CD4-positive, alpha-beta T cell treated with Interleukin-2 at 100 ng/mL for 4 hours (primary cell): ENCODE results near the gene SYNDIG1.

ENCODE experiments used
- DNase-seq: peaks from one replicate; pipeline ENCODE4 v3.0.0-alpha.2; 2020; ENCODE audit warnings: low spot score

The SYNDIG1 gene

DNA sequence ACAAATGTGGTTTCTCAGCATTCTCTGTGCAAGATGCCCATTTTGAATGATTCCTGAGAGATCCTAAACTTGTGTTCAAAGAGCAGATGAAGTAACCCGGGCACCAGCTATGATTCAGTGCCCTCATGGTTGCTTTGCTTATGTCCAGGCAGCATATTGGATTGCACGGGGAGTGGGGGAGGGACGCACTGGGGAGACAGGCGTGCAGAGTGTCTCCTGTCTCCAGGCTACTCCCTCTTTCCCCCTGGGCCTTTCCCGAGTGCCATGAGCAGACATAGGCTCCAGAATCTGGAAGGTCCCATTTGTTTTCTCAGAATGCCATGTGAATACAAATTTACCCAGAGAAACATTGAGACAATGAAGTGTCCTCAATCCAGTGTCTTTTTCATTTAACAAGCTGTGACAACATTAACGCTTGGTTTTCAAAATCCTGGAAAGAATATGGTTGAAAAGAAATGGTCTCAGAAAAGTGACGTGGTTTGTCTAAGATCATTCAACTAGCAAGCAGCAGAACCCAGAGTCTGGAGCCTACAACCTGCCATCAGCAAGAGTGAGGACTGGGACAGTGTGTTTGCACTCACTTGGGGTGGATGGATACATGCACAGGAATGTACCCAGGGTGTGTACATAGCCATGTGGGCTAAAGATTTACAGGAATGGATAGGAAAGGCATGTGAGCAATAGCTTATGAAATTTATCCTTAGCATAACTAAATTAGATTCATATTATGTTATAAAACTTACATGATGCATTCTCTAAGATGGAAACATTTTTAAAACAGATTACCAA, 4.2 kb downstream of the SYNDIG1 start:
- no peak for DNase-seq

DNA sequence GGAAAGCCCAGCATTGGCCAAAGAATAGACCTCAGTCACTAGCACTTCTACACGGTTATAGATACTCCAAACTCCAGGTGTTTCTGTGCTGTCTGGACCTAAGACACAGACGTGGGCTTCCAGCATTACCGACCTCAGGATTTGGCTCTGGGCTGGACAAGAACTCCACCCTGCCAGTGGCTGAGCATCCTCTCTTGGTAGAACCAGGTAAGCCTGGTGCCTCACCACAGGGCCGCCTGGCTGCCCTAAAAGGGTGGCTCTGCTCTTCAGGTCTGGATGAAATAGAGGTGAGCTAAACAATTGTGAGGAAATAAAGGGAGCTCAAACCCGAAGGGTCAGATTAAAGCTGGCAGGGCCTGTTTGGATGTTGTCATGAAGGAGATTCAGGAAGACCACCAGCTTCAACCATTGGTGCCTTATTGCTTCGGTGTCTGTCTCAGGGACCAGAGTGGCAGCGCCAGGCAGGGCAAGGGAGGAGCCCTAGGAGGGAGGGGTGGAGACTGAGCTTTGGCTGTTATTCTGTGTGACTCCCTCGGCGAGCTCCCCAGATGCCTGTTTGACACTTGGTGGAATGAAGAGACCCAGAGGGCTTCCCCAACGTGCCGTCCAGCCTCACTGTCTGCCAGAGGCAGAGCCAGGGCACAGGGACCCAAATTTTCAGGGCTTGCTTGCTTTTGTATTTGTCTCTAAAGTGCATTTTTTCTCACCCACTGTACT, 8.6 kb downstream of the SYNDIG1 start:
- no peak for DNase-seq

DNA sequence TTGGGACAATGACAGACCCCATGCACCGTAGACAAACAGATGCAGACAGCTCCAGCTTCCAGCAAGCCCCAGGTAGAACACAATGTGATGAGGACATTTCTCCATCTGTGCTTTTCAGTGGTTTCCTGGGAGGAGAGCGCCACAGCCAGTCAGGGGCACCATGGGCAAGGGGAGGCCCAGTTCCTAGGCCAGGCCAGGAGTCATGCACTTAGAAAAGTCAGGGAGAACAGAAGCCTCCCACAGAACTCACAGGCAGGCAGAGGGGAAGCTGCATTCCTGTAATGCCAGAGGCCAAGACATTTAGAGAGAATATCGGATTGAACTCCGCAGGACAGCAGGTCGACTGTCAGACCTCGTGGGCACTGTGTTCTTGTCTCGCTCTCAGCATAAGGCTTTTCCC, 9.2 kb downstream of the SYNDIG1 start:
- DNase-seq, result no peak

DNA sequence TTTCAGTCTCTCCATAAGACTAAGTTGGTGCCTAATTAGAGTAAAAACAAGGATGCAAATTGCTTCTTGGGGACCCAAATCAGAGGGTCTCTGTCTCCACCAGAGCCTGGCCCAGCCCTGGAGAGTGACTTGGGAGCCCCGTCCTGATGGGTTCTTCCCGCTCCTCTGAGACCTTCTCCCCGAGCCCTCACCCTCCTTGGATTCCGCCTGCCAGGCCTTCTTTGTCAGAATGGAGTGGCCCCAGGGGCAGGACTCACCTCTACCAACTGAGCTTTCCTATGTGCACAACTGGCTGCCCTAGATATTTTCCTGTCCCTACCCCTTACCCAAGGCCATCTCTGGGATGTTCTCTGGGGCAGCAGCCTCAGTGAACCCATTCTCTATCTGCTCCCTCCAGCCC, 9.7 kb downstream of the SYNDIG1 start:
- no peak for DNase-seq

DNA sequence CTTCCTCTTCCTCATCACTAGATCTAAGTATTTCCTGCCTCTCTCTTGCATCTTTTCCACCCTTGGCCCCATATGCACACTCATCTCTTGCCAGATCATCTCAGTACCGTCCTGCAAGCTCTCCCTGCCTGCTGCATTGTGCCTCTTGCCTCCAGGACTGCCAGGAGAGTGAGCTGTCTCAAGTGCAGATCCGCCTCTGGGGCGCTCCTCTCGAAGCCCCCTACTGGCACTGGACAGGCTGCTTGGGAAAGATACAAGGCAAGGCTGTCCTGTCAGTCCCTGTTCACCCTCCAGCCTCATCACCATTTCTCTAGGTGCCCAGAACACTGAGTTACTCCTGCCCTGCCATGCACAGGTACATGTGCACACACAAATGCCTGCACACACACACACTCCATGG, 10.2 kb downstream of the SYNDIG1 start:
- no peak for DNase-seq

DNA sequence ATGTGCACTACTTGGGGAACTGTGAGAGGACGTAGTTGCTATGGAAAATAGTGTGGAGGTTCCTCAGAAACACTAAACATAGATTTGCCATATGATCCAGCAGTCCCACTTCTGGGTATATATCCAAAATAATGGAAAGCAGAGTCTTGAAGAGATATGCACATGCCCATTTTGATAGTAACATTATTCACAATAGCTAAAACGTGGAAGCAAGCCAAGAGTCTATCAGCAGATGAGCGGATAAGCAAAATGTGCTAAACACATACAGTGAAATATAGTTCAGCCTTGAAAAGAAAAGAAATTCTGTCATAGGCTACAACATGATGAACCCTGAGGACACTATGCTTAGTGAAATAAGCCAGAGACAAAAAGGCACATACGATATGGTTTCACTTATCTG, 11.1 kb downstream of the SYNDIG1 start:
- DNase-seq, result no peak

DNA sequence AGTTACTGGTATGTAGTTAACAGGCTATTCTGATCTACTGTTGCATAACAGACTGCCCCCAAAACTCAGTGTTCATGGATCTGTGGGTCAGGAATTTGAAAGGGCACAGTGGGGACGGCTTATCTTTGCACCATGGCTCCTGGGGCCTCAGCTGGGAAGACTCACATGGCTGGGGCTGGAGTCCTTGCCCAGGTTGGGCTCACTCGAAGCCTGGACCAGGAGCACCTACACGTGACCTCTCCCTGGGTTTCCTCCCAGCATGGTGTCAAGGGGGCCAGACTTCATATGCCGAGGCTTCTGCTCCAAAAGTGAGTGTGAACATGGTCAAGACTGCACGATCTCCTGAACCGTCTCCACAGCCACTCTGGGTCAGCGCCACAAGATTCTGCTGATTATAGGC, 11.7 kb downstream of the SYNDIG1 start:
- no peak for DNase-seq

DNA sequence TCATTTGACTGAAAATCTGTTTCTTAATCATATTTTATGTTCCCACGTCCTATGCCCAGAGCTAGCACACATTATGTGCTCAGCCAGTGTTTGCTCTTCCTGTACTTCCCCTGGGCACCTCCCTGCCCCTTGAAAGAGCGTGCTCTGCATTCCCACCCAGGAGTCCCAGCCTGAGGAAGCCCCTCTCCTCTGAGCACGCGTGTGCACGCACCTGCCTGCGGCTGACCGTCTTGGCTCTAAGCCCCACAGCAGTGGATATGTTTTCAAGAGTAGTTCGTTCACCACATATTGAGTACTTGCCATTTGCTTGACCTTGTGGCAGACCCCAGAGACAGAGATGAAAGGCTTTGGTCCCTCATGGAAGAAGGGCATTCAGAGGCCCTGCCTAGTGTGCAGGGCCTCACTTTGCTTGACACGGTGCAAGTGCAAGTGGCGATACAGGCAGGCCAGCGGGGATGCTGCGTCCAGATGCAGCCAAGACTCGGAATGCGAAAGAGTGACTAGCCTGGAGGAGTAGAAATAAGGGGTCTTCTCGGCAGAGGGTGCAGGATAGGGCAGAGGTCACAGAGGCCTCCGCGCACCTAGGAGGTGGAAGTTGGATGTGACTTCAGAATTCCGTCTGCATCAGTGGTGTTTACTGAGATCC, 14.1 kb downstream of the SYNDIG1 start:
- no peak for DNase-seq

DNA sequence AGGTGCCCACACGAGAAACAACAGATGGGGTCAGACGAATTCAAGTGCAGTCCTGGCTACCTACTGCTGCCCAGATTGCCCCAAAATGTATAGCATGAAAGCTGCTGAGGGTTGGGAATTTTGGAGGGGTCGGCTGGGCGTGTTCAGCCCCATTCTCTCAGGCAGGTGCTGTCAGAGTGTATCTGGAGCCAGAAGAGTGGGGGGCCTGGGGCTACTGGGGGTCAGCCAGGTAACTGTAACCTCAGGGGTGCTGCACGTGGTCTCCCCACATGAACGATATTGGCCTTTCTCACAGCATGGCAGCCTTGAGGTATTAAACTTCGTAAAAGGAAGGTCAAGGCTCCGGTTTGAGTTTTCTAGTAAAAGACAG, 14.6 kb downstream of the SYNDIG1 start:
- DNase-seq, result no peak

DNA sequence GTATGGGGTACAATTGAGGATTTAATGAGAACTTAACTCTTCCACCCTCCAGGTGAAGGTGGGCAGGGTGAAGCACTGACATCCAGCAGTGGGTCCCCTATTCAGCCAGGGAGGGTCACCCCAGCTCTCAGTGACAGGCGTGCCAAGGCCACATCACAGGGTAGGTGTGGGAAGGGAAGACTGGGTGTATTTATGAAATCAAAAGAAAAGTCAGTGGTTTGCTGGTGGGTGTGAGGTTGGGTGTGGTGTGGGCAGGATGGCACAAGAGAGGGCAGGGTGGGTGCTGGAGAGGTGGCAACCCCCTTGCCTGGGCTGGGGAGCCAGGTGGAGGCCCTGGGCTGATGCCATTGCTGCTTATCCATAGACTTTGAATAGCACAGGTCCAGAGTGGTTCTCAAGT, 16.6 kb downstream of the SYNDIG1 start:
- no peak for DNase-seq

DNA sequence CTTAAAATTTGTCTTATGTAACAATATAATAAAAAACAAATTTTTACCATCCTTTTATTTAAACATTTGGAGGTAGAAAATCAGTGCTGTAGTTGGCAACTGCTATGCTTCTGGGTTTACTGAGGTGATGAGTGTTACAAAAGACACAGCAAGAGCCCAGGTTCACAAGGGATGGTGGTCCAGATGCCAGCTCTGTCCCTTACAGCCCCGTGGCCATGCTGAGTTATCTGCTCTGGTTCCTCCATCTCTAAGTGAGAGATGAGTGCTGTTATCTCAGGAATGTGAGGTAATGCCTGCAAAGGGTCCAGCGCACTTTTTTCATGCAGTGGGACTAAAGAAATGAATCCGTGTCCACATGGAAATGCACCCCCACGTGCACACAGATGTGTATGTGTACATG, 17.8 kb downstream of the SYNDIG1 start:
- DNase-seq, result no peak

DNA sequence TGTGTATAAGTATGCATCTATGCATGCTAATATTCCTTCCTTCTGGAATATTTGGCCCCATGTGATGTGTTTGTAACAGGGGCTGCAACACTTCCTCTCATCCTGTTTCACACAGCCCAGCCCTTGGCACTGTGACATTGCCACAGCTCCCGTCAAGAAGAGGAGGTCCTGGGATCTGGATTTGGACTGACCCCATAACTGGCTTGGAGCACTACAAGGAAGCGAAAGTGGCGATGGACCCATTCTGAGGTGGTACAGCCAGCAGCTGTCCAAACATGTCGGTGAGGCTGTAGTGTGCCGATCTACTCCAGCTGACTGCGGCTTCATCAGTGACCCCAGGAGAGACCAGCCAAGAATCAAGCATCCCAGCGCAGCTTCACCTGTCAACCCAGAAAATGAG, 18.2 kb downstream of the SYNDIG1 start:
- no peak for DNase-seq

DNA sequence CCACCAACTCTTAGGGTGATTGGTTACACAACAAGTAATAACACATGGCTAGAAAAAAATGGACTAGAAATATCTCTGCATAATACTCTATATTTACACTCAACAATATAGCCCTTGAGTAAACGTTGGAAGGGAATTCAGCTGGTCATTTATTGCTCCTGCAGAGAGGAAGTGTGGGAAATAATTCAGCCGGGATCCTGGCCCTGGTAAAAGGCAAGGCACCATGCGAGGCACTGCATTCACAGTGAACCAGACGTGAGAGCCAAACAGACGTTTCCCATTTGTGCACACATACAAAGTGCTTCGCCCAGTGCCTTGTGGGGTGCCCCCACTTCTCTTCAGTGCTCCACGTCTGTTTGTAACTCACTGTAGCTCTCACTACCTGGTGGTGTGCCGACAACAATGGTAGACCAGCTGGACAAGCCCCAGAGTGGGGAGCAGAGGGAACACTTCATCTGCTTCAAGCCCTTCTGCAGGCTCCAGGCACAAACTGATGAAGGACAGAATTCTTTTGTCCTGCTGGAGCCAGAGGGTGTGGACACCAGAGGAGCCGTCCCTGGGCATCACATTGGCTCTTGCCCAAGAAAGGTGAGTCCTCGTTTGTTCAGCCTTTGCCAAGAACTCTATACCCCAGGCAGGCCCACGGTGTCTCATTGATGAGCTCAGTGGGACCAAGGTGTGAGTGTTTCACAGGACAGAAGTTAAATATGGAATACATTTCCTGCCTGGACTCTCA, 18.8 kb downstream of the SYNDIG1 start:
- no peak for DNase-seq

DNA sequence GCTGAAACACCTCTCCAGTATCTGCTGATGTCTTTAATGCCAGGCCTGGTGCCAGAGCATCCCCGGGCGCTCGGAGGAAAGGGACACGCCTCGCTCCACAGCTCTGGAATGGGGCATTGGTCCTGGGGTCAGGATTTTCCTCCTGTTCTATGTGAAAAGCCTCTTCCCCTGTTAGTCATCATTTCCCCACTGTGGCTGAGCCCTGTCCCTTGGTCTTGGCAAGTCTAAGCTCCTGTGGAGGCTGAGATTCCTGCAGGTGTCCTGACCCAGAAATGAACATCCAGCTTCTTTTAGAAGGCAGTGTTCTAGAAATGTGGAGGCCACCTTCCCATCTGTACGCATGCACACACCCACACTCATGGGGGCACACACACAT, 19.4 kb downstream of the SYNDIG1 start:
- no peak for DNase-seq

DNA sequence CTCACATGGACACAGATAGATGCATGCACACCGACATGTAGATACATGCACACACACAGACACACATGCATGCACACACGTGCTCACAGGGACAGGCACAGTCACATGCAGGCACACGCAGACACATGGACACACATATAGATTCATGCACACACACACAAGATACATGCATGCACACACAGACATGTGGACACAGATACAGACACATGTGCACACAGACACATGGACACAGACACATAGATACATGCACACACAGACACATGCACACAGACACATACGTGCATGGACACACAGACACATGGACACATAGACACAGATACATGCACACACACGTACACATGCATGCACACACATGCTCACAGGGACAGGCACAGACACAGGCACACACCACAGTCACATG, 19.8 kb downstream of the SYNDIG1 start:
- DNase-seq, result no peak

DNA sequence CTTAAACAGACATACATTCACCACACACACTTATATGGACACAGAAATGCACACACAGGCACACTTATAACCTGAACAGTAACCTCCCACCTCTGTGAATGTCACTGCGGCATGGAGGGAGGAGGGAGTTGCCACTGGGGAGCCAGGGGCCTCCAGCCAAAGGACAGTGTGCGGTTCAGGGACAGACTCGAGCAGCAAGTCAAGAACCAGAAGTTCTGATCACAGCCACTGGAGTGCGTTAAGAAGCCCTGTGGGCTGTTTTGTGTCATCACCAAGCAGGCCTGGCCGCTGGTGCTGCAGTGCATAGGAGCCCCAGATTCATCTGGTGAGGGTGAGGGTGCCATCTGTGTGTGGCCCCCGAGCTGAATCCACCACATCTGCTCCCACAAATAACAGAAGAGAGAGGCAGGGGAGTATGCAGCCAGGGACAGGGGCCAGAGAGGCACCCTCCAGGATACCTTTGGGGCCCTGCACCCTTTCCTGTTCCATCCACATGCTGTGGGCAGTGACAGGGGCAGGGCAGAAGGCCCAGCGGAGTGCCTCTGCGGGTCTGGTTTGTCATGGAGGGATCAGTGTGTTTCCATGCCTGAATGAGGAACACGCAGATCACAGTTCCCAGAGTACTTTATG, 20.3 kb downstream of the SYNDIG1 start:
- no peak for DNase-seq

DNA sequence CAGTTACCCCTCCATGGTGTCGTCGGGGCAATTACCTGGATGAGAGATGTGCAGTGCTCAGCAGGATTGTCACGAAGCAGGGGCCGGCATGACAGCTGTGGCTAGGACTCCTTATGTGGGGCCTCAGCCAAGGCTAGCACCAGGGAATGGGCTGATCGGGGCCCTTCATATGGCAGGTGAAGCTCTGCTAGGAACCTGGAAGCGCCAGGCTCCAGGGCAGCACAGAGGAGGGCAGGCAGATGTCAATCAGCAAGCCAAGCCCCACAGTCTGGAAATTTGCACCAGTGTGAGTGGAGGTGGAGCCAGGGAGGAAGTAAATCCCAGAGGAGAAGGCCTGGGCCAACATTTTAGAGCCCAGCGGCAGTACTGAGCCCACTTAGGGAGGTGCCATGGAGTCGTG, 21.2 kb downstream of the SYNDIG1 start:
- DNase-seq, result no peak

DNA sequence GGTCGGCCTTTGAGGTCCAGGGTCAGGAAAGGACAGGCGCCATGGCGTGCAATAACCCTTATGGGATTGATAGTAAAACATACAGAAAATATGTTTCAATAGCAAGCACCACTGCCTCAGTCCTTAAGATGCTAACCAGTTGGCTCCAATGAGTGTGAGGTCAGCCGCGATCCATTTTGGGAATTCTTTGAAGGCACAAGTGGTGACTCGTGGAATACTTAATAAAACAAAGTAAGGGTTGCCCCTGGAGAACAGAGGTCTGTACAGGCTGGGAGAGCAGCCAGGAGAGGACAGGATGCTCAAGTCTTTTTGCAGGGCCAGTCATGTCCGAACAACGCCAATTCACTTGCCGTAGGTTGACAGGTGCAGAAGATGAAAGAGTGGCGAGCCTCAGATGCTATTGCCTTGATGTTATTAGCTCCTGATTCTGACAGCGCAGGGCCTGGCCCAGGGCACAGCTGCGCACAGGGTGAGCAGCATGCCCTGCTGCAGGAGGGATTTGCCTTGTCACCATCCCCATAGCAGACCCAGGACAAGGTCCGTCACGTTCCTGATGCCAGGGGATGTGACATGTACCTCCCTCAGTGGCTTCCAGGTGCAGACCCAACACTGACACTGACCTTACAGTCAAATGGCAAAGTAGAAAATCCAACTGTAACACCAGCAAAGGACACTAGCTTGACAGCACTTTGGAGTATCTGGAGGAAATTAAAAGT, 21.8 kb downstream of the SYNDIG1 start:
- no peak for DNase-seq

DNA sequence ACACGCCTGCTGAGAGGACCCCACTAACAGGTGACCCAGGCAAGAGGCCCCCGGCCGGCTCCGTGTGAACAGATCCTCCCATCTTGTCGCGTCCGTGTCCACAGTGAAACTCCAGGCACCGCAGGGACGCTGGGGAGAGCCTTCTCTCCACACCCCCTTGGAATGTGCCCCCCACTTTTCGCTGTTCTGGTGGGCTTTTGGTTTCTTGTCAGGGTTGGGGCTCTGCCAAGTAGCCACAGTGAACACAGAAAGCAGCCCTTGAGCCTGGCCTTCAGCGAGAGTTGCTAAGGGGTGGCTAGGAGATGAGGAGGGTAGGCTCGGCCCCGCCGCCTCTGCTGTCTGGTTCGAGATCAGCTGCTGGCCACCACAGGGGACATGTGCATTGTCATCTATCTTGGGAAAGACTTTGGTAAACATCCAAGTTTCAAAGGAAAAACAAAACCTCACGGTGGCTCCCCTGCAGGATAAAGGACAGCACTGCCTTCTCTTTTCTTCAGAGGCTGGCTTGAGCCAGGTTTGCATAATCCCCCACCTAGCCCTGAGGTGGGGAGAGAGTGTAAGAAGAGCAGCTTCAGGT, 22.7 kb downstream of the SYNDIG1 start:
- no peak for DNase-seq

DNA sequence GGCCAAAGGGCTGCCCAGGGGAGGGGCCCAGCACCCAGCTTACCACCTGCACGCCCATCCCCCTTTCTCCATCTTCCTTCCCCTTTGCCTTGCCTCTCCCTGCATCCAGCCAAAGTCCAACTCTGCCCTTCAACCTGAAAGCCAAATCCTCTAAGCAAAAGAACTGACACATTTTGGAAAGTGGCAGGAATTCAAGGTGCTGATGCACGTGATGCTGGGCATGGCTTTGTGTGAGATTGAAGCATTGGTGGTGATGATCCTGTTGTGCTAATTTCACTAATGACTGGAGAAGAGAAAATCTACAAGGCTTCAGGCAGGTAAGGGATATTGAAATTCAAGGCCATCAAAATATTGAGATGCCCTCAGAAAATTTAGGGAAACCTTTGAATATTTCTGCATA, 23.3 kb downstream of the SYNDIG1 start:
- DNase-seq, result no peak

DNA sequence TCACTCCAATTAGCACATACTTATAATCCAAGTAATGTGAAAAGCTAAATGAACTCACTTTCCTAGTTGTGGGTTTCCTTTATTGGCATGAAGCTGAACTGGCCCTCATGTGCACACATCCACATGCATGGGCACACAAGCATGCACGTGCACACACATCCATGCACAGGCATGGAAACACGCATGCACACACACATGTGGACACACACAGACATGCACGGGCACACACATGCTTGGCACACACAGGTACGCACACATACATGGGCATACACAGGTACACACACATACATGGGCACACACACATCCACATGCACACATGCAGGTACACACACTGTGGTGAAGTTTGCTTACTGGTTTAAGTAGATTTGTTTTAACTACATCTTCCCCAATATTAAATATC, 23.8 kb downstream of the SYNDIG1 start:
- no peak for DNase-seq
